ENCODE measurements around the gene GRM8. TPM values are rescaled to one million over a fixed set of nuclear protein-coding genes. Genes with fewer than 3 reads are reported as not detected.

Gene GRM8
- total and polyA plus RNA-seq, 2 experiments from 2014 or later, result 0.92 to 1.3 TPM

GRCh38 chr7:126718419-126718818, 534.3 kb downstream of the GRM8 start:
- Histone ChIP-seq H3K4me1 (ENCODE audit: low read depth) (no peaks in the 10 kb centered on the region), H3K27ac (no peak overlapping the region), H3K4me3 (no peak overlapping the region), H3K36me3 (no peaks in the 10 kb centered on the region), H3K9me3 (ENCODE audit: low read depth) (no peaks in the 10 kb centered on the region), H3K27me3 (no peaks in the 10 kb centered on the region)
- DNase-seq (ENCODE audit: low read depth in 1 of 2, low spot score in 1 of 2), result no peak
- no peak for TF ChIP-seq CTCF (IDR thresholded peaks at IDR 0.05; ENCODE audit: low read depth, low read length)

GRCh38 chr7:126716321-126716720, 536.4 kb downstream of the GRM8 start:
- Histone ChIP-seq H3K4me3 (no peak overlapping the region), H3K36me3 (no peaks in the 10 kb centered on the region), H3K4me1 (ENCODE audit: low read depth) (no peaks in the 10 kb centered on the region), H3K27me3 (no peaks in the 10 kb centered on the region), H3K27ac (no peak overlapping the region), H3K9me3 (ENCODE audit: low read depth) (no peaks in the 10 kb centered on the region)
- TF ChIP-seq CTCF (IDR thresholded peaks at IDR 0.05; ENCODE audit: low read depth, low read length), result no peak
- DNase-seq (ENCODE audit: low read depth in 1 of 2, low spot score in 1 of 2), result no peak

- Histone ChIP-seq H3K9me3 (ENCODE audit: low read depth) (no peaks in the 10 kb centered on the region), H3K36me3 (no peaks in the 10 kb centered on the region), H3K4me1 (ENCODE audit: low read depth) (no peaks in the 10 kb centered on the region), H3K27ac (no peak overlapping the region), H3K4me3 (no peak overlapping the region), H3K27me3 (no peaks in the 10 kb centered on the region)
- no peak for TF ChIP-seq CTCF (IDR thresholded peaks at IDR 0.05; ENCODE audit: low read depth, low read length)
- no peak for DNase-seq (ENCODE audit: low read depth in 1 of 2, low spot score in 1 of 2)
These were observed 537.7 kb downstream of the GRM8 start for GRCh38 chr7:126715076-126715475.

- no peak overlapping the region for H3K27ac ChIP-seq
- H3K9me3 ChIP-seq (ENCODE audit: low read depth), result no peaks in the 10 kb centered on the region
- H3K36me3 ChIP-seq, result no peaks in the 10 kb centered on the region
- H3K4me3 ChIP-seq, result no peak overlapping the region
- DNase-seq (ENCODE audit: low read depth in 1 of 2, low spot score in 1 of 2), result peak in 1 of 2 donors; percentile 71
- TF ChIP-seq CTCF (IDR thresholded peaks at IDR 0.05; ENCODE audit: low read depth, low read length), result no peak
- peaks cover 4% of the 10 kb centered on the region for H3K4me1 ChIP-seq (ENCODE audit: low read depth)
- no peaks in the 10 kb centered on the region for H3K27me3 ChIP-seq
These were observed 550.3 kb downstream of the GRM8 start for GRCh38 chr7:126702242-126703016.

- Histone ChIP-seq H3K27ac (no peak overlapping the region), H3K4me1 (ENCODE audit: low read depth) (peaks cover 4% of the 10 kb centered on the region), H3K4me3 (no peak overlapping the region), H3K27me3 (no peaks in the 10 kb centered on the region), H3K36me3 (no peaks in the 10 kb centered on the region), H3K9me3 (ENCODE audit: low read depth) (no peaks in the 10 kb centered on the region)
- TF ChIP-seq CTCF (IDR thresholded peaks at IDR 0.05; ENCODE audit: low read depth, low read length), result no peak
- DNase-seq (ENCODE audit: low read depth in 1 of 2, low spot score in 1 of 2), result peak; percentile 59 to 96
These were observed 551.7 kb downstream of the GRM8 start for GRCh38 chr7:126700807-126701604.
